GM12878 (cell line): Measurements from ENCODE around the gene PI4KA. TPM values are rescaled to one million over a fixed set of nuclear protein-coding genes. Genes with fewer than 3 reads are reported as not detected.

Experiments
- ATAC-seq: fragments of 200-7000 bp; cut with Tn5 transposase; 3 replicates; pipeline ENCODE4 v1.9.1; 2020; ENCODE audit warnings: mild to moderate bottlenecking, moderate library complexity
- BruUV-seq: library from RNA; stranded (reverse); fragments of 400-500 nt; replicated peaks from 2 replicates; lab custom pipeline; 2021; lab: Mats Ljungman, UMichigan
- CTCF ChIA-PET: fragments of 300-600 bp; sonication (Branson Sonifier 250); formaldehyde crosslinking; extraction: SDS; loops from one replicate; lab custom pipeline; 2021; ENCODE audit warnings: inconsistent platforms; lab: Yijun Ruan, JAX
- POLR2A ChIA-PET: fragments of 350-600 bp; formaldehyde crosslinking; extraction: SDS; loops from one replicate; lab custom pipeline; 2021; ENCODE audit warnings: inconsistent platforms; lab: Charles Lee
- RAD21 ChIA-PET: fragments of 300-600 bp; sonication (Branson Sonifier 250); formaldehyde crosslinking; loops from one replicate; lab custom pipeline; 2023; ENCODE audit warnings: antibody characterized with exemption; ENCODE audit not compliant: unreplicated experiment; lab: Charles Lee
- SMC1A ChIA-PET: fragments of 300-600 bp; sonication (Branson Sonifier 250); formaldehyde crosslinking; loops from one replicate; lab custom pipeline; 2023; ENCODE audit not compliant: unreplicated experiment, uncharacterized antibody; lab: Charles Lee
- DNase-seq: peaks from one replicate; pipeline ENCODE4 v3.0.0-alpha.2; 2011; ENCODE audit warnings: low read depth, low spot score
- FAIRE-seq: peaks from 3 replicates; lab custom pipeline; 2011; peaks lifted over from hg19 to GRCh38; lab: Jason Lieb, UNC
- H2AFZ ChIP-seq: 2 replicates; pipeline ENCODE4 v1.6.0; 2011; ENCODE audit warnings: low read depth, low read length, control low read depth; ENCODE audit not compliant: control insufficient read depth
- H3K27ac ChIP-seq: 2 replicates; pipeline ENCODE4 v1.5.1; 2011; ENCODE audit warnings: control low read depth; ENCODE audit not compliant: control insufficient read depth, insufficient read depth
- H3K27me3 ChIP-seq, 2 experiments: replicated peaks in 1 of 2; 2 replicates each; pipeline versions ENCODE4 v1.6.0 to v1.6.1; 2011; ENCODE audit warnings: low read length in 1 of 2; ENCODE audit not compliant: control insufficient read depth in 2 of 2, insufficient read depth in 2 of 2
- H3K36me3 ChIP-seq, 2 experiments: 2 replicates each; pipeline ENCODE4 v1.5.1; 2011; ENCODE audit warnings: low read length in 1 of 2; ENCODE audit not compliant: control insufficient read depth in 2 of 2, insufficient read depth in 2 of 2
- H3K4me1 ChIP-seq: 2 replicates; pipeline ENCODE4 v1.6.1; 2011; ENCODE audit warnings: mild to moderate bottlenecking, low read length, moderate library complexity, mixed read lengths; ENCODE audit not compliant: control insufficient read depth, insufficient read depth
- H3K4me2 ChIP-seq: 2 replicates; pipeline ENCODE4 v1.6.0; 2011; ENCODE audit warnings: control low read depth; ENCODE audit not compliant: control insufficient read depth, insufficient read depth
- H3K4me3 ChIP-seq: fragments of 200-600 bp; sonication (generic); 2 replicates; pipeline ENCODE4 v1.5.1; 2016
- H3K79me2 ChIP-seq: 2 replicates; pipeline ENCODE4 v1.6.0; 2011; ENCODE audit warnings: low read length; ENCODE audit not compliant: control insufficient read depth, insufficient read depth
- H3K9ac ChIP-seq: 2 replicates; pipeline ENCODE4 v1.8.0; 2011; ENCODE audit warnings: low read length, control low read depth, mixed read lengths; ENCODE audit not compliant: control insufficient read depth, insufficient read depth
- H3K9me3 ChIP-seq: replicated peaks from 3 replicates; pipeline ENCODE4 v1.5.1; 2011; ENCODE audit warnings: mild to moderate bottlenecking, low read length; ENCODE audit not compliant: control insufficient read depth, insufficient read depth
- H4K20me1 ChIP-seq: 2 replicates; pipeline ENCODE4 v1.6.0; 2011; ENCODE audit not compliant: control insufficient read depth, insufficient read depth
- CBFB ChIP-seq: IDR thresholded peaks from 2 replicates; pipeline ENCODE4 v1.6.1; 2016; ENCODE audit warnings: antibody characterized with exemption, low read depth
- CEBPB ChIP-seq, 2 experiments: fragments of 150-350 bp in 1 of 2; IDR thresholded peaks; 2 replicates each; pipeline ENCODE4 v1.6.1; 2012 to 2014; ENCODE audit warnings: low read depth in 2 of 2, low read length in 2 of 2, borderline replicate concordance in 1 of 2, inconsistent platforms in 1 of 2
- EZH2 ChIP-seq: IDR thresholded peaks from 2 replicates; pipeline ENCODE4 v1.6.1; 2012; ENCODE audit warnings: low read depth, mild to moderate bottlenecking, control low read depth, inconsistent platforms, low read length, borderline replicate concordance; ENCODE audit not compliant: control insufficient read depth
- FOXK2 ChIP-seq: fragments of 450-650 bp; IDR thresholded peaks from 2 replicates; pipeline ENCODE4 v1.6.1; 2017; ENCODE audit warnings: mild to moderate bottlenecking, moderate library complexity
- NBN ChIP-seq: fragments of 450-650 bp; IDR thresholded peaks from 2 replicates; pipeline ENCODE4 v1.6.1; 2016
- NR2C2 ChIP-seq: IDR thresholded peaks from 2 replicates; pipeline ENCODE4 v1.6.1; 2011; ENCODE audit warnings: borderline replicate concordance, low read depth; ENCODE audit not compliant: control insufficient read depth, insufficient read length
- POU2F2 ChIP-seq: IDR thresholded peaks from 3 replicates; pipeline ENCODE4 v1.6.1; 2011; ENCODE audit warnings: low read depth, mild to moderate bottlenecking, low read length, borderline replicate concordance
- RELA ChIP-seq: fragments of 450-650 bp; IDR thresholded peaks from 2 replicates; pipeline ENCODE4 v1.8.0; 2014; ENCODE audit warnings: borderline replicate concordance; ENCODE audit not compliant: partially characterized antibody
- SIX5 ChIP-seq: IDR thresholded peaks from 2 replicates; pipeline ENCODE4 v1.6.1; 2011; ENCODE audit warnings: mild to moderate bottlenecking, low read depth, low read length, moderate library complexity; ENCODE audit not compliant: severe bottlenecking
- SPI1 ChIP-seq: IDR thresholded peaks from 2 replicates; pipeline ENCODE4 v1.6.1; 2011; ENCODE audit warnings: low read depth, mild to moderate bottlenecking, low read length, moderate library complexity, borderline replicate concordance; ENCODE audit not compliant: insufficient read depth
- TBL1XR1 ChIP-seq: IDR thresholded peaks from 2 replicates; pipeline ENCODE4 v1.6.1; 2012; ENCODE audit warnings: low read depth, low read length, improper control_type of control experiment
- ZZZ3 ChIP-seq: IDR thresholded peaks from 2 replicates; pipeline ENCODE4 v1.6.1; 2011; ENCODE audit warnings: low read depth; ENCODE audit not compliant: control insufficient read depth, insufficient read length
- WGBS: methylation state at CpG from one replicate; pipeline ENCODE4 v1.1.6; 2016; ENCODE audit warnings: low lambda C conversion rate; ENCODE audit not compliant: insufficient replicate concordance, insufficient coverage; ENCODE audit errors: missing lambda C conversion rate; 5-methylcytosine and 5-hydroxymethylcytosine counted together
- in situ Hi-C: fragments of 300-500 bp; cut with MboI; formaldehyde crosslinking; loops from 9 replicates; pipeline ENCODE4 v1.14.3; 2018; ENCODE audit warnings: mixed read lengths
- intact Hi-C: fragments of 100-400 bp; cut with micrococcal nuclease; formaldehyde crosslinking; loops from one replicate; pipeline ENCODE4 v1.14.2; 2022; ENCODE audit not compliant: unreplicated experiment
- polyA plus RNA-seq, 11 experiments: library from polyadenylated mRNA; depleted of rRNA in 4 of 11; unstranded in 6 of 11; stranded (reverse) in 5 of 11; fragments of >200 nt; fragmentation: Nextera tagmentation in 4 of 11; fragmentation: Illumina TruSeq in 1 of 11; extraction: Ambion mirVana in 4 of 11; extraction: Trizol in 1 of 11; gene quantifications; 1 replicate in 1 of 11; 2 replicates in 10 of 11; pipeline versions ENCODE4 v1.2.1 to v1.2.3, GENCODE V29; 2011 to 2016; ENCODE audit warnings: inconsistent platforms in 2 of 11, missing spikeins in 2 of 11, low read depth in 1 of 11
- total RNA-seq, 4 experiments: library from RNA; depleted of rRNA in 3 of 4; stranded (reverse); fragments of >200 nt in 3 of 4; fragmentation: Illumina TruSeq in 1 of 4; extraction: Trizol in 1 of 4; gene quantifications; 2 replicates each; pipeline versions ENCODE4 v1.2.1 to v1.2.3, GENCODE V29; 2013 to 2021
- TF ChIP-seq, protein P1 (sequence below), 3 experiments: IDR thresholded peaks in 2 of 3; conservative IDR thresholded peaks in 1 of 3; 2 replicates each; pipeline ENCODE4 v1.5.1; 2011; ENCODE audit warnings: low read depth in 3 of 3, low read length in 3 of 3, mild to moderate bottlenecking in 3 of 3, control low read depth in 2 of 3, moderate library complexity in 2 of 3, inconsistent platforms in 1 of 3, mixed read lengths in 1 of 3; ENCODE audit not compliant: control insufficient read depth in 2 of 3, insufficient read depth in 1 of 3; ENCODE audit errors: extremely low read depth in 1 of 3
- TF ChIP-seq, protein P2 (sequence below): fragments of 450-650 bp; IDR thresholded peaks from 2 replicates; pipeline ENCODE4 v1.6.1; 2017; ENCODE audit warnings: antibody characterized with exemption, mild to moderate bottlenecking, moderate library complexity

PI4KA gene
- total and polyA plus RNA-seq, 10 of the 15 experiments (the other 5 are each of a cell fraction or from before 2014, with no cell fraction given), result 4.2 to 78.4 (median 42.1) TPM

DNA sequence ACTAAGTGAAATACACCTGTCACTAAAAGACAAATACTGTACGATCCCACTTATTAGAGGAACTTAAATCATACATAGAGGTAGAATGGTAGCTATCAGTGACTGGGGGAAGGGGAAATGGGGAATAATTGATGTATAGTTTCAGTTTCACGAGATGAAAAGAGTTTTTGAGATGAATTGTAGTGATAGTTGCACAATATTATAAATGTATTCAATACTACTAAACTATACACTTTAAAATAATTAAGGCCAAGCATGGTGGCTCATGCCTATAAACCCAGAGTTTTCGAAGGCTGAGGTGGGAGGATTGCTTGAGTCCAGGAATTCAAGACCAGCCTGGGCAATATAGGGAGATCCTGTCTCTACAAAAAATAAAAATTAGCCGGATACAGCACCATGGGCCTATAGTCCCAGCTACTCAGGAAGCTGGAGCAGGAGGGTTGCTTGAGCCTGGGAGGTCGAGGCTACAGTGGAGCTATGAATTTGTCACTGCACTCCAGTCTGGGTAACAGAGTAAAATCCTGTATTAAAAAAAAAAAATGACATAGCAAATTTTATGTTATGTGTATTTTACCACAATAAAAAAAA is 44.3 kb downstream of the PI4KA start (continued):
- TF ChIP-seq, protein P1, sequence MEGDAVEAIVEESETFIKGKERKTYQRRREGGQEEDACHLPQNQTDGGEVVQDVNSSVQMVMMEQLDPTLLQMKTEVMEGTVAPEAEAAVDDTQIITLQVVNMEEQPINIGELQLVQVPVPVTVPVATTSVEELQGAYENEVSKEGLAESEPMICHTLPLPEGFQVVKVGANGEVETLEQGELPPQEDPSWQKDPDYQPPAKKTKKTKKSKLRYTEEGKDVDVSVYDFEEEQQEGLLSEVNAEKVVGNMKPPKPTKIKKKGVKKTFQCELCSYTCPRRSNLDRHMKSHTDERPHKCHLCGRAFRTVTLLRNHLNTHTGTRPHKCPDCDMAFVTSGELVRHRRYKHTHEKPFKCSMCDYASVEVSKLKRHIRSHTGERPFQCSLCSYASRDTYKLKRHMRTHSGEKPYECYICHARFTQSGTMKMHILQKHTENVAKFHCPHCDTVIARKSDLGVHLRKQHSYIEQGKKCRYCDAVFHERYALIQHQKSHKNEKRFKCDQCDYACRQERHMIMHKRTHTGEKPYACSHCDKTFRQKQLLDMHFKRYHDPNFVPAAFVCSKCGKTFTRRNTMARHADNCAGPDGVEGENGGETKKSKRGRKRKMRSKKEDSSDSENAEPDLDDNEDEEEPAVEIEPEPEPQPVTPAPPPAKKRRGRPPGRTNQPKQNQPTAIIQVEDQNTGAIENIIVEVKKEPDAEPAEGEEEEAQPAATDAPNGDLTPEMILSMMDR (IDR thresholded peaks at IDR 0.05 in 2 of 3, conservative IDR thresholded peaks at IDR 0.05 in 1 of 3; ENCODE audit: control insufficient read depth in 2 of 3, extremely low read depth in 1 of 3, insufficient read depth in 1 of 3, low read depth in 3 of 3, low read length in 3 of 3), result no peak
- TF ChIP-seq FOXK2, result no peak
- no peak for TF ChIP-seq POU2F2

DNA sequence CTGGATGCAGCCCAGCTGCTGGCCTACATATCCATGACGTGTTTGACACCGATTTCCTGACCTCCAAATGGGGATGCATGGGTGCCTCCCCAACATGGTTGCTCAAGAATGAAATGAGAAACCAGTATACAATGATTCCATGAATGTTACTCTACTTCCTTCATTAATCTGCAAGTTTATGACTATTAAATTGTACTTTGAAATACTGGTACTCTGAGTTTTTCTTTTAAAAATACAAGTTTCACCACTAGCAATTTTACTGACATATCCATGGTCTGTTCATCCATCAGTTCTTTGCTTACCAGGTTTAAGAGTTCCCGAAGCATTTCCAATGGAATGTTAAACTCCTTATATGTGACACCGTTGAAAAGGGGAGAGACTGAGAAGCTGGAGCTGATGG is 45.6 kb downstream of the PI4KA start:
- Histone ChIP-seq H3K4me3 (no peak overlapping the region), H4K20me1 (no peaks in the 10 kb centered on the region), H3K9me3 (no peaks in the 10 kb centered on the region), H3K4me2 (no peak overlapping the region), H3K9ac (no peak overlapping the region), H3K27me3 (no peaks in the 10 kb centered on the region), H3K4me1 (no peaks in the 10 kb centered on the region), H3K79me2 (no peaks in the 10 kb centered on the region), H3K36me3 (peaks cover 4 to 5% of the 10 kb centered on the region in 2 experiments; a peak in 2 of 4 replicates), H2AFZ (no peak overlapping the region), H3K27ac (no peak overlapping the region)
- BruUV-seq, result no TSS peak
- DNase-seq, result no peak
- FAIRE-seq, result no peak
- intact Hi-C loops, result no loop called here
- POLR2A ChIA-PET, result interaction anchor here (0.5 kb wide), 1 partner anchor 42 kb away, joined by 3 read pairs; no protein-coding TSS in a partner anchor
- ATAC-seq, result no peak
- CTCF ChIA-PET, result no interaction called here
- WGBS, result 92% methylated on average over 4 of the region's 4 CpGs
- RAD21 ChIA-PET, result no interaction called here
- SMC1A ChIA-PET, result no interaction called here
- in situ Hi-C loops, result no loop called here
- no peak for TF ChIP-seq TBL1XR1
- TF ChIP-seq, protein P2, sequence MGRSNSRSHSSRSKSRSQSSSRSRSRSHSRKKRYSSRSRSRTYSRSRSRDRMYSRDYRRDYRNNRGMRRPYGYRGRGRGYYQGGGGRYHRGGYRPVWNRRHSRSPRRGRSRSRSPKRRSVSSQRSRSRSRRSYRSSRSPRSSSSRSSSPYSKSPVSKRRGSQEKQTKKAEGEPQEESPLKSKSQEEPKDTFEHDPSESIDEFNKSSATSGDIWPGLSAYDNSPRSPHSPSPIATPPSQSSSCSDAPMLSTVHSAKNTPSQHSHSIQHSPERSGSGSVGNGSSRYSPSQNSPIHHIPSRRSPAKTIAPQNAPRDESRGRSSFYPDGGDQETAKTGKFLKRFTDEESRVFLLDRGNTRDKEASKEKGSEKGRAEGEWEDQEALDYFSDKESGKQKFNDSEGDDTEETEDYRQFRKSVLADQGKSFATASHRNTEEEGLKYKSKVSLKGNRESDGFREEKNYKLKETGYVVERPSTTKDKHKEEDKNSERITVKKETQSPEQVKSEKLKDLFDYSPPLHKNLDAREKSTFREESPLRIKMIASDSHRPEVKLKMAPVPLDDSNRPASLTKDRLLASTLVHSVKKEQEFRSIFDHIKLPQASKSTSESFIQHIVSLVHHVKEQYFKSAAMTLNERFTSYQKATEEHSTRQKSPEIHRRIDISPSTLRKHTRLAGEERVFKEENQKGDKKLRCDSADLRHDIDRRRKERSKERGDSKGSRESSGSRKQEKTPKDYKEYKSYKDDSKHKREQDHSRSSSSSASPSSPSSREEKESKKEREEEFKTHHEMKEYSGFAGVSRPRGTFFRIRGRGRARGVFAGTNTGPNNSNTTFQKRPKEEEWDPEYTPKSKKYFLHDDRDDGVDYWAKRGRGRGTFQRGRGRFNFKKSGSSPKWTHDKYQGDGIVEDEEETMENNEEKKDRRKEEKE, result no peak
- no peak for TF ChIP-seq NR2C2
- no peak for TF ChIP-seq CEBPB (IDR thresholded peaks at IDR 0.05; ENCODE audit: borderline replicate concordance in 1 of 2, low read depth in 2 of 2, low read length in 2 of 2)
- TF ChIP-seq SIX5, result no peak
- no peak for TF ChIP-seq SPI1
- TF ChIP-seq RELA, result no peak
- TF ChIP-seq CBFB, result no peak
- no peak for TF ChIP-seq ZZZ3
- TF ChIP-seq NBN, result no peak
- no peak for TF ChIP-seq EZH2
